ENCODE data around the gene NT5DC4.

NT5DC4 gene

GRCh38 chr2:112687522-112687921, 33.3 kb upstream of the NT5DC4 start:
- Histone ChIP-seq H3K4me3 (ENCODE audit: low read length) (no peak overlapping the region), H3K9me3 (replicated peaks; ENCODE audit: low read length) (no peaks in the 10 kb centered on the region), H3K4me1 (ENCODE audit: control insufficient read depth, insufficient read depth, low read length) (peaks cover 27% of the 10 kb centered on the region), H3K9ac (ENCODE audit: low read depth, low read length) (no peak overlapping the region), H3K27me3 (ENCODE audit: control insufficient read depth, insufficient read depth, low read length) (no peaks in the 10 kb centered on the region), H3K4me2 (ENCODE audit: low read length) (no peak overlapping the region), H3K36me3 (ENCODE audit: insufficient read depth, low read length) (no peaks in the 10 kb centered on the region)

DNA sequence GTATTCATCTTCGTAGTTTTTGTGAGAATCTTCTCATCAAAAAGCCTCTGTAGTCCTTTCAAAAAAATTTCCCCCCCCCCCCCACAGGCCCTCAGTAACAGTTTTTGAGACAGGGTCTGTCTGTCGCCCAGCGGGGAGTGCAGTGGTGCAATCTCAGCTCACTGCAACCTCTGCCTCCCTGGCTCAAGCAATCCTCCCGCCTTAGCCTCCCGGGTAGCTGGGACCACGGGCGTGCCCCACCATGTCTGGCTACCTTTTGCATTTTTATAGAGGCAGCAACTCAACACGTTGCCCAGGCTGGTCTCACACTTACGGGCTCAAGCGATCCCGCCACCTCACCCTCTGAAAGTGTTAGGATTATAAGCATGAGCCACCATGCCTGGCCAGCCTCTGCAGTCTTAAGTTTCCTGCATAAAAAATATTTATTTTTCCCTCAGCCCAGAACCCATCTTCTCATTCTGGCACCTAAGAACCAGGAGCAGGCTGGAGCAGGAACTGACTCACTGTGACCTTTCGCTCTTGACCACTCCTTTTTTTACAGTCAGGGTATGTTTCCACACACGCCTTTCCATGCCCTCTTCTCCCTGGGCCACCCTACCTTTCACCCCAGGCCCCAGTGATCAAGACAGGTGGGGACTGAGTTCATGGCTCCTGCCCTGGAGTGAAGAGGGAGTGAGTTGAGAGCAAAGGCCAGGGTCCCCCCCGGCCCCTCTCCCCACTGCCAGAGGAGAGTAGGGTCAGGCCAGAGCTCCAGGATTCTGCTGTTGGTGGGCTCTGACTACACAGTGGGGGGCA, 32.5 kb upstream of the NT5DC4 start:
- H3K9me3 ChIP-seq (replicated peaks; ENCODE audit: low read length): no peaks in the 10 kb centered on the region
- H3K27me3 ChIP-seq (ENCODE audit: control insufficient read depth, insufficient read depth, low read length): no peaks in the 10 kb centered on the region
- H3K4me3 ChIP-seq (ENCODE audit: low read length): no peak overlapping the region
- H3K9ac ChIP-seq (ENCODE audit: low read depth, low read length): no peak overlapping the region
- H3K4me2 ChIP-seq (ENCODE audit: low read length): no peak overlapping the region
- H3K4me1 ChIP-seq (ENCODE audit: control insufficient read depth, insufficient read depth, low read length): peaks cover 35% of the 10 kb centered on the region
- no peaks in the 10 kb centered on the region for H3K36me3 ChIP-seq (ENCODE audit: insufficient read depth, low read length)

DNA sequence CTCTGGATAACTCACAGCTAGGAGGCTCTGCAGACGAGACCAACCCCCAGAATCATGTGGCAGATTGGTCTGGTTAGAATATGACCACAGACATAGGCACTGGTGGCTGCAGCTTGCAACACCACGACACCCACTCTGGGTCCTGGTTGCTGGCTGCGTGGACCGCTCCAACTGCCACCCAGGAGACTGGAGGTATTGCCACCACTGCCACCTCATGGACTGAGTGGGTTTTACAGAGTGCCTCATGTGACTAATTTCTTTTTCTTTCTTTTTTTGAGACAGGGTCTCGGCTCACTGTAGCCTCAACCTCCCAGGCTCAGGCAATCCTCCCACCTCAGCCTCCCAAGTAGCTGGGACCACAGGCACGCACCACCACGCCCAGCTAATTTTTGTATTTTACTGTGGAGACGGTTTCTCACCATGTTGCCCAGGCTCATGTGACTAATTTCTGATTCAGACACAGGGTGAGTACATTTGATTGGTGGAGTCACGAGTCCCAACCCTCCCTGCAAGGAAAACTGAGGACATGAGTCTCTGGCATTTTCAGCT, 29.9 kb upstream of the NT5DC4 start:
- no peak overlapping the region for H3K4me3 ChIP-seq (ENCODE audit: low read length)
- H3K9ac ChIP-seq (ENCODE audit: low read depth, low read length): peak overlapping the region; percentile 44
- H3K36me3 ChIP-seq (ENCODE audit: insufficient read depth, low read length): no peaks in the 10 kb centered on the region
- peak overlapping the region; percentile 19 for H3K4me2 ChIP-seq (ENCODE audit: low read length)
- no peaks in the 10 kb centered on the region for H3K9me3 ChIP-seq (replicated peaks; ENCODE audit: low read length)
- H3K4me1 ChIP-seq (ENCODE audit: control insufficient read depth, insufficient read depth, low read length): peaks cover 40% of the 10 kb centered on the region
- no peaks in the 10 kb centered on the region for H3K27me3 ChIP-seq (ENCODE audit: control insufficient read depth, insufficient read depth, low read length)

DNA sequence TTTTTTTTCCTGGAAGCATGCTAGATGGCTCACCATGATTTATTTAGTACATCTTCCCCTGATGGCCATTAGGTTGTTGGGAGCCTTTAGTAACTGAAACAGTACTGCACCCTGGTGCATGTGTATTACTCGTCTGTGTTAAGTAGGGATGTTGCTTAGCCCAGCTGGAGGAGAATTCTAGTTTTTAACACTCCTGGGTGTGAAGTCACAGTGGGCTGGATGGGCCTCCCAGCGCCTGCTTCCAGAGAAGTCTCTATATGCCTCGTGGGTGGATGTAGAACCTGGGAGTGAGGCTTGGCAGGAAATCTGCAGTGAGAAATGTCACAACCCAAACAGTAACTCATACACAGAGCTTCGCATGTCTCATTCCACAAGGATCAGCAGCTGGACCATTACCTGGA, 28.9 kb upstream of the NT5DC4 start:
- no peak overlapping the region for H3K4me3 ChIP-seq (ENCODE audit: low read length)
- peak overlapping the region; percentile 28 for H3K9ac ChIP-seq (ENCODE audit: low read depth, low read length)

DNA sequence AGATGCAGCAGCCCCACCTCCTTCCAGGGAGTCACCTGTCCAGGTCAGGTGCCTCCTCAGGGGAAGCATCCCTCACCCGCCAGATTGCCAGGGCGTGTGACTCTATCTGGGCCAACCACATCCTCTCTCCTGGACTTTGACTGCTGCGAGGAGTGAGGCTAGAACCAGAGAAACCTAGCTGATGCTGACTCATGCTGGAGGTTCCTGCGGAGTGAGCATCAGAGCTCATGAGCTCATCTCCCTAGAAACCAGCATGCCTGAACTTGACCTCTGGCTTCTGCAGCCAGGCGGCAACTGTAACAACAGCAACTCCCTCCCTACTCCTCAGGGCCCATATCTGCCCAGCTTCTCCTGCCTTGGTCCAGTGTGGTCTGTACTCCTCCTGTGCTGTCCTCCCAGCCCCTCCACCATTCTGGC, 28.3 kb upstream of the NT5DC4 start:
- H3K4me1 ChIP-seq (ENCODE audit: control insufficient read depth, insufficient read depth, low read length): peaks cover 40% of the 10 kb centered on the region
- peak overlapping the region; percentile 52 for H3K4me3 ChIP-seq (ENCODE audit: low read length)
- H3K9ac ChIP-seq (ENCODE audit: low read depth, low read length): peak overlapping the region; percentile 63
- no peaks in the 10 kb centered on the region for H3K36me3 ChIP-seq (ENCODE audit: insufficient read depth, low read length)
- H3K4me2 ChIP-seq (ENCODE audit: low read length): peak overlapping the region; percentile 75
- H3K9me3 ChIP-seq (replicated peaks; ENCODE audit: low read length): no peaks in the 10 kb centered on the region
- no peaks in the 10 kb centered on the region for H3K27me3 ChIP-seq (ENCODE audit: control insufficient read depth, insufficient read depth, low read length)

More for the DNA sequence above, 28.9 kb upstream of the NT5DC4 start:
- Histone ChIP-seq H3K4me2 (ENCODE audit: low read length) (peak overlapping the region; percentile 54), H3K36me3 (ENCODE audit: insufficient read depth, low read length) (no peaks in the 10 kb centered on the region), H3K27me3 (ENCODE audit: control insufficient read depth, insufficient read depth, low read length) (no peaks in the 10 kb centered on the region), H3K9me3 (replicated peaks; ENCODE audit: low read length) (no peaks in the 10 kb centered on the region), H3K4me1 (ENCODE audit: control insufficient read depth, insufficient read depth, low read length) (peaks cover 40% of the 10 kb centered on the region)

- Histone ChIP-seq H3K9ac (ENCODE audit: low read depth, low read length) (peak overlapping the region; percentile 63), H3K9me3 (replicated peaks; ENCODE audit: low read length) (no peaks in the 10 kb centered on the region), H3K4me3 (ENCODE audit: low read length) (peak overlapping the region; percentile 52), H3K36me3 (ENCODE audit: insufficient read depth, low read length) (no peaks in the 10 kb centered on the region), H3K4me2 (ENCODE audit: low read length) (peak overlapping the region; percentile 75), H3K27me3 (ENCODE audit: control insufficient read depth, insufficient read depth, low read length) (no peaks in the 10 kb centered on the region), H3K4me1 (ENCODE audit: control insufficient read depth, insufficient read depth, low read length) (peaks cover 40% of the 10 kb centered on the region)
Observed at GRCh38 chr2:112692918-112693317, 27.9 kb upstream of the NT5DC4 start.

- H3K4me3 ChIP-seq (ENCODE audit: low read length): no peak overlapping the region
- H3K36me3 ChIP-seq (ENCODE audit: insufficient read depth, low read length): no peaks in the 10 kb centered on the region
- H3K4me1 ChIP-seq (ENCODE audit: control insufficient read depth, insufficient read depth, low read length): peaks cover 34% of the 10 kb centered on the region
- no peak overlapping the region for H3K9ac ChIP-seq (ENCODE audit: low read depth, low read length)
- no peaks in the 10 kb centered on the region for H3K27me3 ChIP-seq (ENCODE audit: control insufficient read depth, insufficient read depth, low read length)
- H3K9me3 ChIP-seq (replicated peaks; ENCODE audit: low read length): no peaks in the 10 kb centered on the region
- no peak overlapping the region for H3K4me2 ChIP-seq (ENCODE audit: low read length)
Observed at GRCh38 chr2:112693596-112693995, 27.2 kb upstream of the NT5DC4 start.

DNA sequence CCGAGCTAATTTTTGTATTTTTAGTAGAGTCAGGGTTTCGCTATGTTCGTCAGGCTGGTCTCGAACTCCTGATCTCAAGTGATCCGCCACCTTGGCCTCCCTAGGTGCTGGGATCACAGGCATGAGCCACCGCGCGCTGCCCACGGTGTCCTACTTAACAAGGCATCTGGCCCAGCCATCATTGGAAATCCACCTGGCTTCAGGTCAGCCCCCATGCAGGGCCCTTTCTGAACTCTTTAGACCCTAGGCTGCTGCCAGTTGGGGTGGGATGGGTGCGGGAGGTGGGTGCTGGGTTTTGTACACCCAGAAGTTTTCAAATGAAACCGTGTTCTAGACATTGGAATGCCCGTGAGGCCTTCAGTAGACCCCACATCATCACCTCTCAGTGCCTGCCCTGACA, 26.6 kb upstream of the NT5DC4 start:
- no peak overlapping the region for H3K4me3 ChIP-seq (ENCODE audit: low read length)
- H3K4me2 ChIP-seq (ENCODE audit: low read length): no peak overlapping the region
- H3K36me3 ChIP-seq (ENCODE audit: insufficient read depth, low read length): no peaks in the 10 kb centered on the region
- H3K4me1 ChIP-seq (ENCODE audit: control insufficient read depth, insufficient read depth, low read length): peaks cover 32% of the 10 kb centered on the region
- H3K9ac ChIP-seq (ENCODE audit: low read depth, low read length): no peak overlapping the region
- no peaks in the 10 kb centered on the region for H3K27me3 ChIP-seq (ENCODE audit: control insufficient read depth, insufficient read depth, low read length)
- H3K9me3 ChIP-seq (replicated peaks; ENCODE audit: low read length): no peaks in the 10 kb centered on the region

DNA sequence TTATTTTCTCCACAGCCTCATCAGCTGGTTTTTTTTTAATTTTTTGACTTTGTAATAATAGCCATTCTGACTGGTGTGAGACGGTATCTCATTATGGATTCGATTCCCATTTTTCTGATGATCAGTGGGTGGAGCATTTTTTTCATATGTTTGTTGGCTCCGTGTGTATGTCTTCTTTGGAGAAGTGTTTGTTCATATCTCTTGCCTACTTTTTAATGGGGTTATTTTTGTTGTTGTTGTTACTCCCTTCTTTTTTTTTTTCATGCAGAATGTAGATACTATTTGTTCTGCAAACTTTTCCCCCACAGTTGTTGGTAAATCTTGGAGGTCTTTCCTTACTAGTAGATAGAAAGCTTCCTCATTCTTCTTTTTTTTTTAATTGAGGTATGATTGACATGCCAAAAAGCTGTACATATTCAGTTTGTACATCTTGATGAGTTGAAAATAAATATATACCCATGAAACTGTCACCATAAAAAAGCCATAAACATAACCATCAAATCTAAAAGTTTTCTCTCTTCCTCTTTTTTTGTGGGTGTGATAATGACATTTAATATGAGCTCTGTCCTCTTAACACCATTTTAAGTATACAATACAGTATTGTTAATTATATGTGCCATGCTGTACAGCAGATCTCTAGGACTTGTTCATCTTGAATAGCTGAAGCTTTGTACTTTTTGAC, 21.8 kb upstream of the NT5DC4 start:
- Histone ChIP-seq H3K4me3 (ENCODE audit: low read length) (no peak overlapping the region), H3K27me3 (ENCODE audit: control insufficient read depth, insufficient read depth, low read length) (no peaks in the 10 kb centered on the region), H3K36me3 (ENCODE audit: insufficient read depth, low read length) (no peaks in the 10 kb centered on the region), H3K4me2 (ENCODE audit: low read length) (no peak overlapping the region), H3K9me3 (replicated peaks; ENCODE audit: low read length) (no peaks in the 10 kb centered on the region), H3K9ac (ENCODE audit: low read depth, low read length) (no peak overlapping the region), H3K4me1 (ENCODE audit: control insufficient read depth, insufficient read depth, low read length) (no peaks in the 10 kb centered on the region)

DNA sequence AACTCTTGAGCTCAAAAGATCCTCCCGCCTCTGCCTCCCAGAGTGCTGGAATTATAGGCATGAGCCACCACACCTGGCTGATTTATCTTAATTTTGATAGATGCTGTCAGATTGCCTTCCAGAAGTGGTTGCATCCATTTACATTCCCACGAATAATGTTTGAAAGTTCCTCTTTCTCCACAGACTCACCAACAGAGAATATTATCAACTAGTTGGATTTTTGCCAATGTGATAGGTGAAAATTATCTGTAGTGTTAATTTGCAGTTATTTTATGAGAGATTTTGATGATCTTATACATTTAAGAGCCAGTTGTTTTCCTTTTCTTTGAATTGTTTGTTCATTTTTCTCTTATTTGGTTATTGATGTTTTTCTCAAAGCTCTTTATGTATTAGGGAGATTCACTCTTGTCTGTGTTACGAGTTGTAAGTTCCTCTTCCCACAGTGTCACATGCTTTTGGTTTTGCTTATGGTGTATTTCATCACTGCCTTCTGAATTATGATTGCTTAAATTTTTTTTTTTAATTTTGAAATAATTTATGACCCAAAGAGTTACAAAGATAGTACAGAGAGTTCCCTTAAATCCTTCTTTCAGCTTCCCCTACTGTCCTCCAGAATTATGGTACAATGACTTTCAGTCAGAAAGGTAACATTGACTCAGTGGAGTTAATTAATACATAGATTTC, 20.7 kb upstream of the NT5DC4 start:
- Histone ChIP-seq H3K36me3 (ENCODE audit: insufficient read depth, low read length) (no peaks in the 10 kb centered on the region), H3K9me3 (replicated peaks; ENCODE audit: low read length) (no peaks in the 10 kb centered on the region), H3K9ac (ENCODE audit: low read depth, low read length) (no peak overlapping the region), H3K4me3 (ENCODE audit: low read length) (no peak overlapping the region), H3K4me1 (ENCODE audit: control insufficient read depth, insufficient read depth, low read length) (no peaks in the 10 kb centered on the region), H3K4me2 (ENCODE audit: low read length) (no peak overlapping the region), H3K27me3 (ENCODE audit: control insufficient read depth, insufficient read depth, low read length) (peaks cover 5% of the 10 kb centered on the region)

GRCh38 chr2:112701052-112701451, 19.8 kb upstream of the NT5DC4 start:
- Histone ChIP-seq H3K9ac (ENCODE audit: low read depth, low read length) (no peak overlapping the region), H3K4me3 (ENCODE audit: low read length) (no peak overlapping the region), H3K36me3 (ENCODE audit: insufficient read depth, low read length) (no peaks in the 10 kb centered on the region), H3K4me1 (ENCODE audit: control insufficient read depth, insufficient read depth, low read length) (no peaks in the 10 kb centered on the region), H3K27me3 (ENCODE audit: control insufficient read depth, insufficient read depth, low read length) (peaks cover 14% of the 10 kb centered on the region), H3K4me2 (ENCODE audit: low read length) (no peak overlapping the region), H3K9me3 (replicated peaks; ENCODE audit: low read length) (no peaks in the 10 kb centered on the region)
